OCI-LY7 (cell line): Measurements from ENCODE around the gene SLC35C1. TPM values are rescaled to one million over a fixed set of nuclear protein-coding genes. Genes with fewer than 3 reads are reported as not detected.

Experiments
- BruUV-seq: library from RNA; stranded (reverse); fragments of 400-500 nt; replicated peaks from 2 replicates; lab custom pipeline; 2021; lab: Mats Ljungman, UMichigan
- CTCF ChIA-PET: fragments of 300-600 bp; sonication (Branson Sonifier 250); formaldehyde crosslinking; loops from one replicate; lab custom pipeline; 2022; ENCODE audit warnings: antibody characterized with exemption; ENCODE audit not compliant: unreplicated experiment; lab: Charles Lee
- POLR2A ChIA-PET: fragments of 300-600 bp; sonication (Branson Sonifier 250); formaldehyde crosslinking; loops from one replicate; lab custom pipeline; 2022; ENCODE audit warnings: antibody characterized with exemption; lab: Charles Lee
- DNase-seq: peaks from one replicate; pipeline ENCODE4 v3.0.0-alpha.2; 2015; ENCODE audit warnings: low spot score
- H2AFZ ChIP-seq: fragments of 200-600 bp; sonication (generic), shearing (Covaris generic); 2 replicates; pipeline ENCODE4 v1.6.1; 2014; ENCODE audit warnings: mild to moderate bottlenecking, antibody characterized with exemption, low read length, moderate library complexity
- H3K27ac ChIP-seq: fragments of 200-600 bp; sonication (generic); 2 replicates; pipeline ENCODE4 v1.5.1; 2014; ENCODE audit warnings: mixed run types, low read depth, mild to moderate bottlenecking, moderate library complexity, low read length, inconsistent platforms; ENCODE audit not compliant: poor library complexity, severe bottlenecking
- H3K36me3 ChIP-seq: fragments of 200-600 bp; sonication (generic); 2 replicates; pipeline ENCODE4 v1.6.1; 2014; ENCODE audit warnings: mild to moderate bottlenecking, antibody characterized with exemption, low read length, moderate library complexity, mixed read lengths; ENCODE audit not compliant: insufficient read depth
- H3K4me1 ChIP-seq: fragments of 200-600 bp; sonication (generic); 2 replicates; pipeline ENCODE4 v1.5.1; 2014; ENCODE audit warnings: mild to moderate bottlenecking, low read length; ENCODE audit not compliant: insufficient read depth, poor library complexity, severe bottlenecking
- H3K4me2 ChIP-seq: fragments of 200-600 bp; sonication (generic); 2 replicates; pipeline ENCODE4 v1.6.1; 2014; ENCODE audit warnings: mild to moderate bottlenecking, low read length
- H3K4me3 ChIP-seq: fragments of 200-600 bp; sonication (generic); 2 replicates; pipeline ENCODE4 v1.5.1; 2014; ENCODE audit warnings: mild to moderate bottlenecking, low read depth, low read length; ENCODE audit not compliant: poor library complexity, severe bottlenecking
- H3K79me2 ChIP-seq: fragments of 200-600 bp; sonication (generic); 2 replicates; pipeline ENCODE4 v1.6.1; 2016; ENCODE audit warnings: low read depth, mild to moderate bottlenecking, low read length, moderate library complexity, mixed read lengths; ENCODE audit not compliant: insufficient read depth
- H3K9me2 ChIP-seq: fragments of 200-600 bp; sonication (generic); 2 replicates; pipeline ENCODE4 v1.6.1; 2016; ENCODE audit warnings: mild to moderate bottlenecking, low read length, mixed read lengths; ENCODE audit not compliant: insufficient read depth
- H3K9me3 ChIP-seq: fragments of 200-600 bp; sonication (generic); 2 replicates; pipeline ENCODE4 v1.6.1; 2014; ENCODE audit warnings: mild to moderate bottlenecking, mixed run types, low read length, mixed read lengths
- H4K20me1 ChIP-seq: fragments of 200-600 bp; sonication (generic); 2 replicates; pipeline ENCODE4 v1.6.1; 2014; ENCODE audit warnings: mild to moderate bottlenecking, antibody characterized with exemption, low read length, moderate library complexity, mixed read lengths; ENCODE audit not compliant: insufficient read depth
- EZH2phosphoT487 ChIP-seq: fragments of 200-600 bp; sonication (generic); IDR thresholded peaks from 2 replicates; pipeline ENCODE4 v1.6.1; 2018; ENCODE audit warnings: low read depth, borderline replicate concordance, mild to moderate bottlenecking, mixed run types, antibody characterized with exemption, low read length, moderate library complexity, mixed read lengths
- intact Hi-C: fragments of 100-400 bp; cut with micrococcal nuclease; formaldehyde crosslinking; loops from one replicate; pipeline ENCODE4 v1.10.0; 2022; ENCODE audit not compliant: unreplicated experiment
- total RNA-seq, 2 experiments: library from RNA; depleted of rRNA in 1 of 2; stranded (reverse); fragments of >200 nt in 1 of 2; shearing (Covaris generic) in 1 of 2; gene quantifications; 2 replicates each; pipeline ENCODE4 v1.2.3, GENCODE V29; 2014 to 2022
- TF ChIP-seq, protein P1 (sequence below): fragments of 200-600 bp; sonication (generic); conservative IDR thresholded peaks from 2 replicates; pipeline ENCODE4 v1.5.1; 2014; ENCODE audit warnings: mild to moderate bottlenecking, antibody characterized with exemption, low read length, moderate library complexity, mixed read lengths

Gene SLC35C1
- total RNA-seq, 2 experiments from 2014 or later: 3.3 to 9.2 TPM

DNA sequence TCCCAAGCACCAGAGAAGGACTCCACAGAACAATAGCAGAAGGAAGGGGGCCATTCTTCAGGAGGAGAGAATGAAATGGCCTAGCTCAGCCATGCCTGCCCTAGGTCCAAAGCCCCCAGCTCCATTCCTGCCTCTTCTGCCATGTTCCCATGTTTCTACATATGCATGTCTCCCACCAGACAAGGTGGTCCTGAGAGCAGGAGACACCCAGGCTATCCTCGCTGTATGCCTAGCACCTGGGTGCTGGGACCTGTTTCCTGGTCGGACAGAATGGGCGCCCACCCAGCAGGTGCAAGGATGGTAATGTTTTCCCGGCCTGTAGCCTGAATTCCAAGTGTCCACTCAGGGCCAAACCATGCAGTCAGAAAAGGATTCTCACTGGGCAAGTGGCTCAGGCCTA is 30.2 kb upstream of the SLC35C1 start:
- ChIA-PET POLR2A (no interaction called here), CTCF (no interaction called here)
- H4K20me1 ChIP-seq: no peaks in the 10 kb centered on the region
- H3K4me2 ChIP-seq: no peak overlapping the region
- H3K27ac ChIP-seq: no peak overlapping the region
- no peak for DNase-seq
- no peaks in the 10 kb centered on the region for H3K9me3 ChIP-seq
- H3K79me2 ChIP-seq: no peaks in the 10 kb centered on the region
- intact Hi-C loops: loop anchor here (5.0 kb wide), 2 partner anchors 73 to 402 kb away; partner anchors contain the start of gene CRY2
- no TSS peak for BruUV-seq
- H3K36me3 ChIP-seq: no peaks in the 10 kb centered on the region
- H2AFZ ChIP-seq: no peak overlapping the region
- H3K4me1 ChIP-seq: peaks cover 21% of the 10 kb centered on the region
- TF ChIP-seq EZH2phosphoT487: no peak
- TF ChIP-seq, protein P1, sequence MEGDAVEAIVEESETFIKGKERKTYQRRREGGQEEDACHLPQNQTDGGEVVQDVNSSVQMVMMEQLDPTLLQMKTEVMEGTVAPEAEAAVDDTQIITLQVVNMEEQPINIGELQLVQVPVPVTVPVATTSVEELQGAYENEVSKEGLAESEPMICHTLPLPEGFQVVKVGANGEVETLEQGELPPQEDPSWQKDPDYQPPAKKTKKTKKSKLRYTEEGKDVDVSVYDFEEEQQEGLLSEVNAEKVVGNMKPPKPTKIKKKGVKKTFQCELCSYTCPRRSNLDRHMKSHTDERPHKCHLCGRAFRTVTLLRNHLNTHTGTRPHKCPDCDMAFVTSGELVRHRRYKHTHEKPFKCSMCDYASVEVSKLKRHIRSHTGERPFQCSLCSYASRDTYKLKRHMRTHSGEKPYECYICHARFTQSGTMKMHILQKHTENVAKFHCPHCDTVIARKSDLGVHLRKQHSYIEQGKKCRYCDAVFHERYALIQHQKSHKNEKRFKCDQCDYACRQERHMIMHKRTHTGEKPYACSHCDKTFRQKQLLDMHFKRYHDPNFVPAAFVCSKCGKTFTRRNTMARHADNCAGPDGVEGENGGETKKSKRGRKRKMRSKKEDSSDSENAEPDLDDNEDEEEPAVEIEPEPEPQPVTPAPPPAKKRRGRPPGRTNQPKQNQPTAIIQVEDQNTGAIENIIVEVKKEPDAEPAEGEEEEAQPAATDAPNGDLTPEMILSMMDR: no peak
- no peaks in the 10 kb centered on the region for H3K9me2 ChIP-seq
- H3K4me3 ChIP-seq: no peak overlapping the region

DNA sequence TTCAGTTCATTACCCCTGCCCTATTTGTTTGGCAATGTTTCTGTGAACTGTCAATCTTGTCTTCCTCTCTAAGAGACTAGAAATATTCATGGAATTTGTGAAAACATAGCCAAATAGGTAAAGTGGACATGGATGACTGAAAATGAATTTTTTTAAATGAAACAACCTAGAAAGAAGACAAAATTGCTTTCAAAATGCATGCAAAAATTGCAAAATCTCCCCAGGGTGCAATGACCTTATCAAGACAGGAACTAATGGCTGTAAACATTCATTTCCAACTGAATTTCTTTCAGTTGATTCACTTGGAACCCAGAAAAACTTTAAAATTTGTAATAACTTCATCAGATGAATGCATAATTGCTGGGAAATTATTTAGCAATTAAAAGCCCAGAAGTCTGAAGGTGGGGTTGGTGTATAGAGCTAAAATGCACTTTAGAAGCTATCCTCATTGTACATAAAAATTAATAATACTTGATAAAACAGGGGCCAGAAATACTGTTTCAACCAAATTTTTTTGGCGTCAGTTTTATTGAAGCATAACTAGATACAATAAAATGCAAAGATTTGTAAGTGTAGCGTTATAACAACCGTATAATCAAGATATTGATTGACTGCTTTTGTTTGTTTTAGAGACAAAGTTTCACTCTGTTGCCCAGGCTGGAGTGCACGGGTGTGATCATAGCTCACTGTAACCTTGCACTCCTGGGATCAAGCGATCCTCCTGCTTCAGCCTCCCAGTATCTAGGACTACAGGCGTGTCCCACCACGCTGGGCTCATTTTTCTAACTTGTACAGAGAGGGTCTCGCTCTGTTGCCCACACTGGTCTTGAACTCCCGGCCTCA is 27.6 kb upstream of the SLC35C1 start:
- Histone ChIP-seq H4K20me1 (no peaks in the 10 kb centered on the region), H3K9me3 (no peaks in the 10 kb centered on the region), H2AFZ (no peak overlapping the region), H3K4me1 (peaks cover 4% of the 10 kb centered on the region), H3K36me3 (no peaks in the 10 kb centered on the region), H3K4me2 (no peak overlapping the region), H3K9me2 (no peaks in the 10 kb centered on the region), H3K27ac (no peak overlapping the region), H3K4me3 (no peak overlapping the region), H3K79me2 (no peaks in the 10 kb centered on the region)
- ChIA-PET CTCF (no interaction called here), POLR2A (interaction anchor here (1.2 kb wide), 1 partner anchor 341 kb away, joined by 3 read pairs; no protein-coding TSS in a partner anchor)
- no peak for DNase-seq
- intact Hi-C loops: no loop called here
- no peak for TF ChIP-seq EZH2phosphoT487
- BruUV-seq: no TSS peak

DNA sequence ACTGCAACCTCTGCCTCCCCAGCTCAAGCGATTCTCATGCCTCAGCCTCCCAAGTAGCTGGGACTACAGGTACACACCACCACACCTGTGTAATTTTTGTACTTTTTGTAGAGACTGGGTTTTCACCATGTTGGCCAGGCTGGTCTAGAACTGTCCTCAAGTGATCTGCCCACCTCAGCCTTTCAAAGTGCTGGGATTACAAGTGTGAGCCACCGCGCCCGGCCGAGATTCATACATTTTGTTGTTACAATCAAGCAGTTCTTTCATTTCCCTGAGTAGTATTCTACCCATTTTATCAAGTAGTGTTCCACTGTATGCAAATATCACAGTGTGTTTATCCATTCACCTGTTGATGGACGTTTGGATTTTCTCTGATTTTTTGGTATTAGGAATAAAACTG is 26.6 kb upstream of the SLC35C1 start:
- Histone ChIP-seq H3K27ac (no peak overlapping the region), H3K36me3 (no peaks in the 10 kb centered on the region), H3K9me3 (no peaks in the 10 kb centered on the region), H3K4me3 (no peak overlapping the region), H4K20me1 (no peaks in the 10 kb centered on the region), H3K4me2 (no peak overlapping the region), H3K79me2 (no peaks in the 10 kb centered on the region), H2AFZ (no peak overlapping the region), H3K9me2 (no peaks in the 10 kb centered on the region), H3K4me1 (no peaks in the 10 kb centered on the region)
- CTCF ChIA-PET: no interaction called here
- TF ChIP-seq, protein P1: no peak
- no peak for TF ChIP-seq EZH2phosphoT487
- no TSS peak for BruUV-seq
- DNase-seq: no peak
- POLR2A ChIA-PET: no interaction called here
- intact Hi-C loops: no loop called here
